Measurements from ENCODE around the gene PRAMEF11. TPM values are rescaled to one million over a fixed set of nuclear protein-coding genes. Genes with fewer than 3 reads are reported as not detected.
"Not testable (repeated sequence)": the region's sequence is repeated elsewhere in the genome, so short reads cannot be mapped to it uniquely, and the experiment has no call there.

The PRAMEF11 gene
- total RNA-seq, 1 experiment from 2014 or later = not detected

GRCh38 chr1:12784729-12785128 lies 46.5 kb downstream of the PRAMEF11 start:
- peaks cover 8 to 13% of the 10 kb centered on the region in 2 experiments for H3K4me1 Mint-ChIP-seq
- H2BK15ac ChIP-seq (ENCODE audit: low read depth, low read length); H4K8ac ChIP-seq (replicated peaks; ENCODE audit: insufficient read length, low read depth, low read length); H3K9ac ChIP-seq (ENCODE audit: extremely low read depth, insufficient read length, low read length); H3K79me1 ChIP-seq (ENCODE audit: insufficient read depth, low read depth, low read length, poor library complexity, severe bottlenecking); DNase-seq; H2BK20ac ChIP-seq (ENCODE audit: low read depth, low read length, poor library complexity, severe bottlenecking); H3K18ac ChIP-seq (ENCODE audit: insufficient read length, low read depth, low read length); H2BK120ac ChIP-seq (ENCODE audit: low read depth, low read length, poor library complexity, severe bottlenecking); H3K36me3 Mint-ChIP-seq (ENCODE audit: insufficient read depth in 1 of 3, low read depth in 3 of 3); H3K27me3 Mint-ChIP-seq (ENCODE audit: low read depth); H3K23ac ChIP-seq (ENCODE audit: insufficient read length, low read depth, low read length); H3K4me2 ChIP-seq (ENCODE audit: insufficient read depth, insufficient read length, low read length); H3K4ac ChIP-seq (ENCODE audit: low read depth, low read length); H3K27ac ChIP-seq (ENCODE audit: insufficient read length, low read depth, low read length); H3K14ac ChIP-seq (ENCODE audit: insufficient read depth, low read length); H3K27ac Mint-ChIP-seq; H4K5ac ChIP-seq (ENCODE audit: insufficient read length, low read depth, low read length); H3K4me3 Mint-ChIP-seq; H3K79me2 ChIP-seq (ENCODE audit: insufficient read depth, low read length); H3K56ac ChIP-seq (ENCODE audit: insufficient read length, low read depth, low read length); H3T11ph ChIP-seq (ENCODE audit: low read length); H2AFZ ChIP-seq (ENCODE audit: low read length); H3K23me2 ChIP-seq (ENCODE audit: insufficient read length, low read depth, low read length, poor library complexity, severe bottlenecking); H2BK5ac ChIP-seq (ENCODE audit: insufficient read length, low read length); H3K27me3 ChIP-seq (ENCODE audit: insufficient read depth, low read length); H4K91ac ChIP-seq (ENCODE audit: insufficient read length, low read depth, low read length); H2AK5ac ChIP-seq (ENCODE audit: insufficient read length, low read length); H4K20me1 ChIP-seq (ENCODE audit: control insufficient read depth, insufficient read depth, insufficient read length); H2BK12ac ChIP-seq (ENCODE audit: insufficient read length, low read depth, low read length); H3K4me1 ChIP-seq (ENCODE audit: insufficient read depth, low read length): not testable (repeated sequence)
- peaks cover 37% of the 10 kb centered on the region in 2 experiments for H3K9me3 Mint-ChIP-seq
- peaks cover 12% of the 10 kb centered on the region for H3K9me3 ChIP-seq (ENCODE audit: control insufficient read depth, low read depth, low read length)
- WGBS (ENCODE audit: extremely low coverage, insufficient read length, low lambda C conversion rate) = no CpG with 5 or more reads among the region's 8 CpGs
